GM21529 (cell line): ENCODE measurements around the gene COX7A2.
A peak's percentile ranks its signal among the peaks of the same experiment; 100 is the strongest.

ENCODE experiments used
- ATAC-seq: cut with Tn5 transposase; IDR thresholded peaks from one replicate; pipeline ENCODE4 v1.9.1; 2021; ENCODE audit not compliant: unreplicated experiment

Gene COX7A2

GRCh38 chr6:75268988-75269354 lies 25.4 kb upstream of the COX7A2 start:
- ATAC-seq: no peak

GRCh38 chr6:75268121-75268987 lies 24.8 kb upstream of the COX7A2 start:
- no peak for ATAC-seq

GRCh38 chr6:75267461-75267860 lies 23.9 kb upstream of the COX7A2 start:
- ATAC-seq: no peak

GRCh38 chr6:75266716-75267291 lies 23.2 kb upstream of the COX7A2 start:
- ATAC-seq: peak; percentile 81

GRCh38 chr6:75263401-75263750 lies 19.8 kb upstream of the COX7A2 start:
- ATAC-seq: no peak

- ATAC-seq: no peak
Measured at GRCh38 chr6:75262716-75263400, 19.3 kb upstream of the COX7A2 start.

- ATAC-seq: no peak
Measured at GRCh38 chr6:75261299-75261698, 17.7 kb upstream of the COX7A2 start.

- ATAC-seq: no peak
Measured at GRCh38 chr6:75257343-75258087, 13.9 kb upstream of the COX7A2 start.

GRCh38 chr6:75250552-75250951 lies 7.0 kb upstream of the COX7A2 start:
- ATAC-seq: no peak

- ATAC-seq: no peak
Measured at GRCh38 chr6:75249837-75250236, 6.2 kb upstream of the COX7A2 start.

- ATAC-seq: no peak
Measured at GRCh38 chr6:75246386-75246785, 2.8 kb upstream of the COX7A2 start.

- ATAC-seq: peak; percentile 4
Measured at GRCh38 chr6:75244063-75244584, 523 bp upstream of the COX7A2 start.

GRCh38 chr6:75236630-75237029 lies 7.0 kb downstream of the COX7A2 start:
- ATAC-seq: no peak

GRCh38 chr6:75235271-75235670 lies 8.3 kb downstream of the COX7A2 start:
- no peak for ATAC-seq

GRCh38 chr6:75234126-75234865 lies 9.3 kb downstream of the COX7A2 start:
- no peak for ATAC-seq

- no peak for ATAC-seq
Measured at GRCh38 chr6:75233092-75233615, 10.4 kb downstream of the COX7A2 start.

- no peak for ATAC-seq
Measured at GRCh38 chr6:75230484-75231325, 12.9 kb downstream of the COX7A2 start.

GRCh38 chr6:75224303-75224926 lies 19.2 kb downstream of the COX7A2 start:
- ATAC-seq: no peak

GRCh38 chr6:75223428-75223827 lies 20.2 kb downstream of the COX7A2 start:
- ATAC-seq: no peak
